DMS153 (cell line): ENCODE data around the gene GNB1.
"Not testable (repeated sequence)": the region's sequence is repeated elsewhere in the genome, so short reads cannot be mapped to it uniquely, and the experiment has no call there.

Source experiments
- DNase-seq: peaks from one replicate; lab custom pipeline; 2025; lab: John Stamatoyannopoulos, UW

GNB1 gene

GRCh38 chr1:1741013-1741412 is 149.9 kb downstream of the GNB1 start:
- DNase-seq, result not testable (repeated sequence)

GRCh38 chr1:1738799-1739337 is 152.0 kb downstream of the GNB1 start:
- DNase-seq, result not testable (repeated sequence)

DNA sequence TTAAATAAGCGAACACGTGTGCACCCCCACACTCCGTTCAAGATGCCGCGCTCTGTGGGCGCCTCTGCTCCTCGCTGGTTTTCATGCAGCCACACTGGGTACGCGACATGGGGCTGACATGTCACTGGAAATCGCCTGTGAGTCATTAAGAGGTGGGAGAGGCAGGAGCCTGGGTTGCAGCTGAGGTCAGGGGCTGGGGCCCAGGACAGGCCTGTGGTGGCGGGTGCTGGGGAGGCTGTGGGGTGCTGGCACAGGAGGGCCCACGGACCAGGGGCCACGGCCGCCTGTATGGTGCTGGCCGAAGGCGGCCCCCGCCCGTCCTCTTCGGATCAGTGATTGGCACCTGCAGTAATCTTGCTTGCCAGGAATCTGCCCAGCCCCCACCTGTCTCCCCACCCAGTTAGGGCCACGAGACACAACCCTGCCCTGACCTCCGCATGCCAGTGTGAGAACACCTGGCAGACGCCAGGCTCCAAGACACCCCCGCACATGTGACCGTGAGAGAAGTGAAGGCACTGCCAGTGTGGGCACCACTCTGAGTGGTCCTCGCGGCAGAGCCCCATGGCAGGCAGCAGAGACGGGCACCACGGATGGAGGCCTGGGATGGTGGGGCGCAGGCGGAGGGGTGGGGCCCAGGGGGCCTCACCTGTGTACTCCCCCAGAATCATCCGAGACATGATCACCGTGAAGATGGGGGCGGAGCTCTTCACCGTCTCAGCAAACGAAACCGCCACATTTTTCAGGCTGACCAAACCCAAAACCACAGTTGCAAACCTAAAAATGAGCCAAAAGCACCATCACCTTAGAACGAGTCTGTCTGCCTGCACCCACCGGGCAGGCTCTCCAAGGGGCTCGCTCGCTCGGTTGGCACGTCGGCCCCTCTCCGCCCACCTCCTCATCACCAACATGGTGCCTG is 153.0 kb downstream of the GNB1 start:
- not testable (repeated sequence) for DNase-seq
